ENCODE results near the gene MOSPD3. TPM values are rescaled to one million over a fixed set of nuclear protein-coding genes. Genes with fewer than 3 reads are reported as not detected.

MOSPD3 gene
- total RNA-seq, 1 donor from 2014 or later, result 3.0 TPM

DNA sequence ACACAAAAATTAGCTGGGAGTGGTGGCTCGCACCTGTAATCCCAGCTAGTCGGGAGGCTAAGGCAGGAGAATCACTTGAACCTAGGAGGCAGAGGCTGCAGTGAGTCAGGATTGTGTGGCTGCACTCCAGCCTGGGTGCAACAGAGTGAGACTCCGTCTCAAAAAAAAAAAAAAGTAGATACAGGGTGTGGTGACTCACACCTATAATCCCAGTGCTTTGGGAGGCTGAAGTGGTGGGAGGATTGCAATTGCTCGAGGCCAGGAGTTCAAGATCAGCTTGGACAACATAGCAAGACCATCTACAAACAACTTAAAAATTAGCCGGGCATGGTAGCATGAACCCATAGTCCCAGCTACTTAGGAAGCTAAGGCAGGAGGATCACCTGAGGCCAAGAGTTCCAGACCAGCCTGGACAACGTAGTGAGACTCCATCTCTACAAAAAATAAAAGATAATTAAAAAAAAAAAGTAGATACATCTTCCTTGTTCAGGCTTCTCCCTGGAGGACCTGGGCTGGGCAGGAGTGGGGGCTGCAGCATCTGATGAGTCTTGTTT lies 2.0 kb downstream of the MOSPD3 start:
- Histone ChIP-seq H2AFZ (replicated peaks) (no peak overlapping the region), H3K9me3 (ENCODE audit: low read depth) (no peaks in the 10 kb centered on the region), H3K4me3 (no peak overlapping the region), H3K27me3 (no peaks in the 10 kb centered on the region), H3K27ac (no peak overlapping the region), H3K79me2 (ENCODE audit: low read depth) (no peaks in the 10 kb centered on the region), H4K20me1 (ENCODE audit: low read depth) (no peaks in the 10 kb centered on the region), H3K36me3 (no peaks in the 10 kb centered on the region), H3K4me2 (no peak overlapping the region), H3K9ac (no peak overlapping the region), H3F3A (ENCODE audit: low read depth) (peaks cover 15% of the 10 kb centered on the region), H3K4me1 (no peaks in the 10 kb centered on the region)
- Mint-ChIP-seq H3K9me3 (no peaks in the 10 kb centered on the region), H3K4me3 (peak overlapping the region; percentile 99), H3K36me3 (peaks cover 5% of the 10 kb centered on the region), H3K27ac (no peak overlapping the region), H3K4me1 (peaks cover 14% of the 10 kb centered on the region), H3K27me3 (ENCODE audit: insufficient read depth, low read depth) (peaks cover 8% of the 10 kb centered on the region)
- TF ChIP-seq, protein P1, sequence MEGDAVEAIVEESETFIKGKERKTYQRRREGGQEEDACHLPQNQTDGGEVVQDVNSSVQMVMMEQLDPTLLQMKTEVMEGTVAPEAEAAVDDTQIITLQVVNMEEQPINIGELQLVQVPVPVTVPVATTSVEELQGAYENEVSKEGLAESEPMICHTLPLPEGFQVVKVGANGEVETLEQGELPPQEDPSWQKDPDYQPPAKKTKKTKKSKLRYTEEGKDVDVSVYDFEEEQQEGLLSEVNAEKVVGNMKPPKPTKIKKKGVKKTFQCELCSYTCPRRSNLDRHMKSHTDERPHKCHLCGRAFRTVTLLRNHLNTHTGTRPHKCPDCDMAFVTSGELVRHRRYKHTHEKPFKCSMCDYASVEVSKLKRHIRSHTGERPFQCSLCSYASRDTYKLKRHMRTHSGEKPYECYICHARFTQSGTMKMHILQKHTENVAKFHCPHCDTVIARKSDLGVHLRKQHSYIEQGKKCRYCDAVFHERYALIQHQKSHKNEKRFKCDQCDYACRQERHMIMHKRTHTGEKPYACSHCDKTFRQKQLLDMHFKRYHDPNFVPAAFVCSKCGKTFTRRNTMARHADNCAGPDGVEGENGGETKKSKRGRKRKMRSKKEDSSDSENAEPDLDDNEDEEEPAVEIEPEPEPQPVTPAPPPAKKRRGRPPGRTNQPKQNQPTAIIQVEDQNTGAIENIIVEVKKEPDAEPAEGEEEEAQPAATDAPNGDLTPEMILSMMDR (IDR thresholded peaks at IDR 0.05), result no peak
- TF ChIP-seq EZH2 (IDR thresholded peaks at IDR 0.05) (no peak), EZH2phosphoT487 (IDR thresholded peaks at IDR 0.05) (no peak)
- DNase-seq (ENCODE audit: low spot score), result no peak

DNA sequence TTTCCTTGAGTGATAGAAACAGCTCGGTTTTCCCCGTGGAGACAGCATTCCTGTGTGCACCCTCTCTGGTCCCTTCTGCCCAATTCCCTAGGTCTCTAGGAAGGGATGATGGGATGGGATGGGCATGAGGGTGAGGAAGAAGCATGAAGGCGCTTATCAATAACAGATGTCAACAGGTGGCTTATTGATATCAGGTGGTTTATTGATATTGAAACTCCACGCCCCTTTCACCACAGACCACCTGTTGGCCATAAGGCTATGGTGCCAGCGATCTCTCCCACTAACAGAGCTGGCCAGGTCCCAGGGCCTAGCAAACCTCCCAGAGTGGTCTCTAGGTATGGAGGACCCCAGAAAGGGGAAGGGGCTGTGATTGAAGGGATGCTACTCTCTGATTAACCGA lies 7.9 kb downstream of the MOSPD3 start:
- H3K4me2 ChIP-seq, result no peak overlapping the region
- H3K27ac Mint-ChIP-seq, result peak overlapping the region; percentile 79
- H3K4me1 Mint-ChIP-seq, result no peaks in the 10 kb centered on the region
- H3K4me3 Mint-ChIP-seq, result peak overlapping the region; percentile 5
- H3K9ac ChIP-seq, result no peak overlapping the region
- no peaks in the 10 kb centered on the region for H3K79me2 ChIP-seq (ENCODE audit: low read depth)
- H3K36me3 Mint-ChIP-seq, result peaks cover 1% of the 10 kb centered on the region
- no peaks in the 10 kb centered on the region for H3K4me1 ChIP-seq
- no peak for DNase-seq (ENCODE audit: low spot score)
- no peaks in the 10 kb centered on the region for H3K9me3 Mint-ChIP-seq
- H3F3A ChIP-seq (ENCODE audit: low read depth), result no peaks in the 10 kb centered on the region
- no peak overlapping the region for H3K4me3 ChIP-seq
- no peak overlapping the region for H3K27ac ChIP-seq
- H3K9me3 ChIP-seq (ENCODE audit: low read depth), result no peaks in the 10 kb centered on the region
- H3K36me3 ChIP-seq, result no peaks in the 10 kb centered on the region
- no peaks in the 10 kb centered on the region for H4K20me1 ChIP-seq (ENCODE audit: low read depth)
- H3K27me3 ChIP-seq, result peaks cover 1% of the 10 kb centered on the region
- no peak overlapping the region for H2AFZ ChIP-seq (replicated peaks)
- TF ChIP-seq EZH2 (IDR thresholded peaks at IDR 0.05) (no peak), EZH2phosphoT487 (IDR thresholded peaks at IDR 0.05) (no peak)
- peaks cover 9% of the 10 kb centered on the region for H3K27me3 Mint-ChIP-seq (ENCODE audit: insufficient read depth, low read depth)

DNA sequence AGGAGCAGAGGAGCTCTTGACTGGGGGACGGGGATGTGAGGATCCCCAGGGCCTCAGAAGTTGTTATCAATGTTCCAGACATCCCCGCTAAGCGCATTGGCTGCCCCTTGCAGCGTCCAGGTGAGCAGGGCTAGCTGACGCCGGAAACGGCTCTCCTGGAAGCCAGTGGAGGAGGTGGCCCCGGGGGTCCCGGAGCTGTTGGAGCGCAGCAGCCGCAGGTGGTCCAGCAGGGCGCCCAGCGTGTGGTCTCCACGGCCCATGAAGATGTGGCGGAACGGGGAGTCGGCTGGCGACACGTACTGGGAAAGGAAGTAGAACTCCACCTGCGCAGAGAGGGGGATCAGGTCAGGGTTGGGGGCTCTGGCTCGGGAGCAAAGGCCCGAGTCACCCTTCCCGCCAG lies 8.5 kb downstream of the MOSPD3 start:
- no peaks in the 10 kb centered on the region for H3K9me3 Mint-ChIP-seq
- H3K4me3 Mint-ChIP-seq, result no peak overlapping the region

DNA sequence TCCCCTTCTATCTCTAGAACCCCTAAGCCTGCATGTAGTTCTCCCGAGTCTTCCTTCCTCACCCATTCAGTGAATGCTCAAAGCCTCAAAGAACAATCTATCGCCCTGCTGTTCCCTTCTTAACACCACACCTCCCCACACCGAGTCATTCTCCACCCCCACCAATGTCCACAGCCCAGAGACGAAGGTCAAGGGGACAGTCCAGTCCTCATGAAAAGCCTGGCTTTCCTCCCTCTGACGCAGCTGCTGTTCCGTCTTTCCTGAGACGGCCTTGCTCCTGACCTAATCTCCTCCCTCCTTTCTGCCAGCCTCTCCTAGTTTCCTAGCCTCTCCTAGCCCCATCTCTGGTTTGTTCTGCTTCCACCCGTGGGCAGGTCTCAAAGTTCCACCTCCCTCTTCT lies 9.2 kb downstream of the MOSPD3 start:
- Histone ChIP-seq H3K9ac (no peak overlapping the region), H3K27me3 (peaks cover 13% of the 10 kb centered on the region), H2AFZ (replicated peaks) (no peak overlapping the region), H3K27ac (no peak overlapping the region), H3K36me3 (no peaks in the 10 kb centered on the region), H3F3A (ENCODE audit: low read depth) (no peaks in the 10 kb centered on the region), H3K4me3 (no peak overlapping the region), H3K4me2 (no peak overlapping the region), H3K9me3 (ENCODE audit: low read depth) (no peaks in the 10 kb centered on the region), H3K4me1 (no peaks in the 10 kb centered on the region), H4K20me1 (ENCODE audit: low read depth) (no peaks in the 10 kb centered on the region), H3K79me2 (ENCODE audit: low read depth) (no peaks in the 10 kb centered on the region)
- Mint-ChIP-seq H3K4me3 (no peak overlapping the region), H3K36me3 (no peaks in the 10 kb centered on the region), H3K27me3 (ENCODE audit: insufficient read depth, low read depth) (peaks cover 17% of the 10 kb centered on the region), H3K27ac (peak overlapping the region; percentile 30), H3K9me3 (no peaks in the 10 kb centered on the region), H3K4me1 (peaks cover 10% of the 10 kb centered on the region)
- no peak for DNase-seq (ENCODE audit: low spot score)
- TF ChIP-seq EZH2phosphoT487 (IDR thresholded peaks at IDR 0.05) (no peak), EZH2 (IDR thresholded peaks at IDR 0.05) (no peak)
- TF ChIP-seq, protein P1 (IDR thresholded peaks at IDR 0.05), result no peak

More for the DNA sequence above, 8.5 kb downstream of the MOSPD3 start:
- Mint-ChIP-seq H3K27ac (peak overlapping the region; percentile 79), H3K4me1 (peaks cover 3% of the 10 kb centered on the region), H3K36me3 (no peaks in the 10 kb centered on the region), H3K27me3 (ENCODE audit: insufficient read depth, low read depth) (peaks cover 12% of the 10 kb centered on the region)
- DNase-seq (ENCODE audit: low spot score), result no peak
- Histone ChIP-seq H3K4me2 (no peak overlapping the region), H3K9me3 (ENCODE audit: low read depth) (no peaks in the 10 kb centered on the region), H3K9ac (no peak overlapping the region), H3K27ac (no peak overlapping the region), H3K36me3 (no peaks in the 10 kb centered on the region), H3K79me2 (ENCODE audit: low read depth) (no peaks in the 10 kb centered on the region), H3F3A (ENCODE audit: low read depth) (no peaks in the 10 kb centered on the region), H3K4me3 (no peak overlapping the region), H4K20me1 (ENCODE audit: low read depth) (no peaks in the 10 kb centered on the region), H2AFZ (replicated peaks) (no peak overlapping the region), H3K4me1 (no peaks in the 10 kb centered on the region), H3K27me3 (peaks cover 7% of the 10 kb centered on the region)
- TF ChIP-seq EZH2phosphoT487 (IDR thresholded peaks at IDR 0.05), result no peak
- TF ChIP-seq EZH2 (IDR thresholded peaks at IDR 0.05), result no peak
- TF ChIP-seq, protein P1 (IDR thresholded peaks at IDR 0.05), result no peak
